Measurements from ENCODE around the gene CTNS.

The CTNS gene

GRCh38 chr17:3710951-3711383, 74.4 kb downstream of the CTNS start:
- peak; percentile 14 to 55 (median 46) for DNase-seq (ENCODE audit: low read depth in 3 of 3, low spot score in 1 of 3)
